Activated CD4-positive, alpha-beta T cell treated with anti-CD3 and anti-CD28 coated beads for 1 hour (primary cell): ENCODE data around the gene PPM1M.

ENCODE experiments used
- DNase-seq: peaks from one replicate; pipeline ENCODE4 v3.0.0-alpha.2; 2020

Gene PPM1M, protein sequence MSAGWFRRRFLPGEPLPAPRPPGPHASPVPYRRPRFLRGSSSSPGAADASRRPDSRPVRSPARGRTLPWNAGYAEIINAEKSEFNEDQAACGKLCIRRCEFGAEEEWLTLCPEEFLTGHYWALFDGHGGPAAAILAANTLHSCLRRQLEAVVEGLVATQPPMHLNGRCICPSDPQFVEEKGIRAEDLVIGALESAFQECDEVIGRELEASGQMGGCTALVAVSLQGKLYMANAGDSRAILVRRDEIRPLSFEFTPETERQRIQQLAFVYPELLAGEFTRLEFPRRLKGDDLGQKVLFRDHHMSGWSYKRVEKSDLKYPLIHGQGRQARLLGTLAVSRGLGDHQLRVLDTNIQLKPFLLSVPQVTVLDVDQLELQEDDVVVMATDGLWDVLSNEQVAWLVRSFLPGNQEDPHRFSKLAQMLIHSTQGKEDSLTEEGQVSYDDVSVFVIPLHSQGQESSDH

DNA sequence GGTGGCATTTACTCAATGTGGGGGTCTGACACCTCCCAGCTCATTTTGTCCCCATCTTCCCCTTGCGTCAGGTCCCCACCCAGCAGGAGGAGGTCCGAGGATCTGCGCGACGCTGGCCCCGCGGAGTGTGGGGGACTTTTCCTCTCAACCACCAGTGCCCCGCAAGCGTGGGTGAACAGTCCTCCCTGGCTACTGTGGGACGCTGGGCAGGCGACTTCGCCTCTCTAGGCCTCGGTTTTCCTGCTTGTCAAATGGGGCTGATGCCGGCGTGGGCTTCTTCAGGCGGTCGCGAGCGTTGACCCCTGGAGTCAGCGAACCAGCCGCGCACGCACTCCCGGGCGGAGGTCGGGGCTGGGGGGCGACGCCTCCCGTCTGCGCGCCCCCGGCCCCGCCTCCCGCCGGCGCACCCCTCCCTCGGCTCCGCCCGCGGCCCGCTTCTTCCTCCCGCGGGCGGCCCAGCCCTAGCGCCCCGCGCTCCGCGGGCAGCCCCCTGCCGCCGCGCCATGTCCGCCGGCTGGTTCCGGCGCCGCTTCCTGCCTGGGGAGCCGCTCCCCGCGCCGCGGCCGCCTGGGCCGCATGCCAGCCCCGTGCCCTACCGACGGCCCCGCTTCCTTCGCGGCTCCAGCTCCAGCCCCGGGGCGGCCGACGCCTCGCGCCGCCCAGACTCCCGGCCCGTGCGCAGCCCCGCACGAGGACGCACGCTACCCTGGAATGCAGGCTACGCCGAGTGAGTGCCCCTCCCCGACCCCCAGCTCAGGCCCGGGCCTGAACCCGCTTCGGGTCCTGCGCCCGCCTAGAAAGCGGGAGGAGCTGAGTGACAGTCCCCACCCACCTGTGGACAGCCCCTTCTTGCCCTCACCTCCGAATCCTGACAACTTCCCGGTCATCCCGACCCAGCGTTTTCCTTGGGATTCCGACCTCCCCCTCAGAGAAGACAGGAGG, at the start of gene PPM1M:
Gene PPM1M (plus strand): TSS at position 438 of the 942 bp plus-strand sequence. CDS start 66 bp downstream, at position 504.
- DNase-seq: peak; percentile 30

DNA sequence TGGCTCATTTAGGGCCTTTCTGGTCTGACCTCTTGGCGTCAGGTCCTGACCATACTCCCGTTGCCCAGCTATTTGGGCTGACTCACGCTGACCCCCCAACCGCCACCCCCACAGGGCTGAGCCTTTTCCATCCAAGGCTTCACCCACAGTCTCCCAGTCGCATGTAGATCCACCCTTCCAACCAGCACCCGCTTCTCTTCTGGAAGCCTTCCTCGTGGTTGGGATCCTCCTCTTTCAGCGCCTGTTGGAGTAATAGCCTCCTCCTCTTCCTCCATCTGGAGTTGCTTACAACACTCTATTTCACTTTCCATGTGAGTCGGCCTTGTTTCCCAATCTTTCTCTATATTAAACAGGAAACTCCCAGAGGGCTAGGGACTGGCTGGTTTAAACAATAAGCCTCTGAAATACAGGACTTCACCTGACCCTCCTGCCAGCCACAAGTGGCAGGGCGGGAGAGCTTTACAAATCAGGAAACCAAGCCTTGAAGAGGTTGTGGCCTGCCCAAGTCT, 49.7 kb upstream of the PPM1M start:
- DNase-seq: no peak

DNA sequence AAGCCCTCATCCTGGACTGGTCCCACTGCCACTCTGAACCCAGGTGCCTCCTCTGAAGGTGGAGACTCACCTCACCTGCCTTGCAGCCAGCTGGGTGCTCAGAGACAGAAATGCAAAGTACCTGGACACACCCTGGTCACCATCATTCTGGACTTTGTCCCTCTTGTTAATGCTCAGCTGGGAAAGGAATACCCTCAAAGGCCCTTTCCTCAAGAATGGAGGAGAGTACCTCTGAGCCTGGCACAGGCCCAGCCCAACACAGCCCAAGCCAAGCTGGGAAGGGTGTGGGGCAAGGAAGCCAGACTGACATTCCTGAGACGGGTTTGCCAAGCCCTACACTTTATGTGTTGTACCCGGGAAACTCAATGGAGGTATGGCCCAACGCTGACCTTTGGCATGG, 48.6 kb upstream of the PPM1M start:
- no peak for DNase-seq

DNA sequence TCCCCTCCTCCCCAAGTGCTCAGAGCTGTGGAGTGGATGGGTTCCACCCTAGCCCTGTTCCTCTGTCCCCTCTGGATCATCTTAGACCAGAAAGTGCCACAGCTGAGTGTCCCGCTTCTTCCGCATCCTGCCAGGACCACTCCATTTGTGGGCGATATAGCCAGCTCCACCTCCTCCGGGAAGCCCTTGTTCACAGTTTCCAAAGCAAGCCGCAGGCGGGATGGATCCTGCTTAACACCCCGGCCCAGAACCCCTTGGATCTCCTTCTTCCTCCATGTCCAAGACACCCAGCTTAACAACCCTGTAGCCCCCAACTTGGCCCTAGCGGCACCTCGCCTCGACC, 48.1 kb upstream of the PPM1M start:
- DNase-seq: no peak

DNA sequence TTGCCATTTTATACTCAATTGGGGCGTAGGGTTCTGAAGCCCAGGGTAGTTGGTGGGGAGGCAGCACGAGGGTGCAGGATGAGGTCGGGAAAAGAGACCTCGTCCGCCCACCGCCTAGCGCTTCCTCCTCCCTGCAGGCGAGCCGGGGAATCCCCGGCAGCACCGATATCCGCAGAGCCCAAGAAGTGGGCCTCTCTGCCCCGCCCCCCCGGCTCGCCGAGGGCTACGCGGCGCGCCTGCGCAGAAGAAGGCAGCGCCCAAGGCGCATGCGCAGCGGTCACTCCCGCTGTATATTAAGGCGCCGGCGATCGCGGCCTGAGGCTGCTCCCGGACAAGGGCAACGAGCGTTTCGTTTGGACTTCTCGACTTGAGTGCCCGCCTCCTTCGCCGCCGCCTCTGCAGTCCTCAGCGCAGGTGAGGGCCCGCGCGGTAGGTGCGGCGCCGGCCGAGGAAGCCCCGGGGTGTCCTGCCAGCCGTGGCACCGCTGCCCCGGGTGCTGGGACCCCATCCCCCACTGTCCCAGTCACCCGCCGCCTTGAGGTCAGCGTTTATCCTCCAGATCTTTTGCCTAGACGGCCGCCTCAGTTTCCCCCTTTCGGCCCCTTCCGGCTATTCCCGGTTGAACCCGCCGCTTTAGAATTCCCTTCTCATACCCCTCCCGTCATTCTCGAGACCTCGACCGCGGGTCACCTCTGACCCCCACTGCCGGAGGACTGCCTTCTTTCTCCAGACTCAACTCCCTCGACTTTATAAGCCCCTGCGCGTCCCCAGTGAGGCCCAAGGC, 47.5 kb upstream of the PPM1M start, which contains the start of gene ALAS1:
Gene ALAS1 (plus strand): TSS at position 319 of the 784 bp plus-strand sequence. CDS start 1,082 bp downstream, outside the sequence.
- DNase-seq: peak; percentile 91

DNA sequence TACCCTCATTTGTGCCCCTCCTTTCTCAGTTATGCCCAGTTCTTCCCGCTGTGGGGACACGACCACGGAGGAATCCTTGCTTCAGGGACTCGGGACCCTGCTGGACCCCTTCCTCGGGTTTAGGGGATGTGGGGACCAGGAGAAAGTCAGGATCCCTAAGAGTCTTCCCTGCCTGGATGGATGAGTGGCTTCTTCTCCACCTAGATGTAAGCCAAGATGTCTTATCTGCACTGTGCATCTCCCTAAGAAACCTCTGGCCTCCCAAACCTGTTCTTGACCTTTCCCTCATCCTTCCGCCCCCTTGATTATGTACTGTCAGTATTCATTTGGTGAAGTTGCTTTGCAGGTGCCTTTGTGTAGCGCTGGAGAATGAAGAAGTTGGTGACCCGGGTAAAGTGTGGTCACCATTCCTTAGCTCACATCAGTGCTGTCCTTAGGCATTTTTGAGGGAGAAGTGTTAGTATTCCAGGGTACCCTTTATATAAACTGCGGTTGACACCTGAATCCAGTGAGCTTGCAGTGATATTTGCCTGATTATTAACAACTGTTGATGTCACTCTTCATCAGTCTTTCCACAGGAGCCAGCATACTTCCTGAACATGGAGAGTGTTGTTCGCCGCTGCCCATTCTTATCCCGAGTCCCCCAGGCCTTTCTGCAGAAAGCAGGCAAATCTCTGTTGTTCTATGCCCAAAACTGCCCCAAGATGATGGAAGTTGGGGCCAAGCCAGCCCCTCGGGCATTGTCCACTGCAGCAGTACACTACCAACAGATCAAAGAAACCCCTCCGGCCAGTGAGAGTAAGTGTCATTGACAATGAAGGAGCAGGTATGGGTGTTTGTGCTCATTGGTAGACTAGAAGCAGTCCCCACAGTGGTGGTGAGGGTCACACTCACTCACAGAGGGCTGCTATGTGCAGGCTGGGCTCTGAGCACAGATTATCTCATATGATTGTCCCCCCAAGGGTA, 46.6 kb upstream of the PPM1M start:
- DNase-seq: no peak

DNA sequence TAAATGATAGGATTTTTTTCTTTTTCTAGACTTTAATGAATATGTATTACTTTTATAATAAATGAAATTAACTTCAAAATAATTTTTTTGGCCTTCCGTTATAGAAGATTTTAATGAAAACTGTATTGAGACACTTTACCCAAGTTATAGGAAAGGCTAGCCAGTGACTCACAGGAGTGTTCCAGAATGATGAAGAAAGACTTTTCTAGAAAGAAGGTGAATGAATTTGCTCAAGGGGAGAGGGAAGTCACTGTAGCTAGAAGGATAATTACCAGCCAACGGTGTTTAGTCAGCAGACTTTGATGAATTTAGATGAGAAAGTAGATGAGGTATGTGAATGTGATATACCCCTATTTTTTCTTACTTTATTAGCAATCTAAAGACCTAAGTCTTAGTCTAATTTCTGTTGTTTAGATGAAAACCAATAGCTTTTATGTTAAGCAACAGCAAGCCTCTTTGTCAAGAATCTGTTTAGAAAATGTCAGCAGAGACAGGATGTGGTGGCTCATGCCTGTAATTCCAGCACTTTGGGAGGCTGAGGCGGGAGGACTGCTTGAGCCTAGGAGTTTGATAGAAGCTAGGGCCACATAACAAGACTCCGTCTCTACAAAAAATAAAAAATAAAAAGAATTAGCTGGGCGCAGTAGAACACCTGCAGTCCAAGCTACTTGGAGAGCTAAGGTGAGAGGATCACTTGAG, 44.4 kb upstream of the PPM1M start:
- no peak for DNase-seq

DNA sequence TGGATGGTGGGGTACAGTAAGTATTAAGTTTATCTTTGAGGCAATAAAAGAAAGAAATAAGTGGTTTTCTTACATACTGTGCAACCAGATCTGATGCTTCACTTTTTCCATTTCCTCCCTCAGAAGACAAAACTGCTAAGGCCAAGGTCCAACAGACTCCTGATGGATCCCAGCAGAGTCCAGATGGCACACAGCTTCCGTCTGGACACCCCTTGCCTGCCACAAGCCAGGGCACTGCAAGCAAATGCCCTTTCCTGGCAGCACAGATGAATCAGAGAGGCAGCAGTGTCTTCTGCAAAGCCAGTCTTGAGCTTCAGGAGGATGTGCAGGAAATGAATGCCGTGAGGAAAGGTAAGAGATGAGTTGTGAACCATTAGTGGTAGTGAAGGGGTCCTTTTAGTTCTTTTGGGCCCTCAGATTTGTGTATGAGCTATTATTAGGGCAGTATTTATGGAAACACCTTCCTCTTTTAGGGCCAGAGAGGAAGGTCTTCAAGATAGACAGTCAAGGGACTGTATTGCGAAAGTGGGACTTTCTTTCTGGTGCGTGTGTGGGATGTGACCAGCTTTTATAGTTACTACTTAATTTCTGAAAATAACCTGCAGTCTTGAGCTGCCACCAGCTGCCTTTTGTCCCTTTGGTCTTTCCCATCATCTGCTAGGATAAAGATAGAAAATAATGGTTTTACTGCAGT, 43.0 kb upstream of the PPM1M start:
- DNase-seq: no peak

DNA sequence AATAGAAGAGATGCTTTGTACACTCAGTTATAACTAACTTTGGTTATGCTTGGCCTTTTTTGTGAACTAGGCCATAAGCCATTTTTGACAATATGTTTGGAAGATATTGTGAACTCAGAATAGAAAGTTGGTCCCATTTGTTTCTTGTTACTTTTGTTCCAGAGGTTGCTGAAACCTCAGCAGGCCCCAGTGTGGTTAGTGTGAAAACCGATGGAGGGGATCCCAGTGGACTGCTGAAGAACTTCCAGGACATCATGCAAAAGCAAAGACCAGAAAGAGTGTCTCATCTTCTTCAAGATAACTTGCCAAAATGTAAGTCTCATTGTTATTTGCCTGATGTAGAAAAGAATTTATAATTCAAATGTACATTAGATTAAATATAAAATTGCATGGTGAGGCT, 41.9 kb upstream of the PPM1M start:
- DNase-seq: no peak

DNA sequence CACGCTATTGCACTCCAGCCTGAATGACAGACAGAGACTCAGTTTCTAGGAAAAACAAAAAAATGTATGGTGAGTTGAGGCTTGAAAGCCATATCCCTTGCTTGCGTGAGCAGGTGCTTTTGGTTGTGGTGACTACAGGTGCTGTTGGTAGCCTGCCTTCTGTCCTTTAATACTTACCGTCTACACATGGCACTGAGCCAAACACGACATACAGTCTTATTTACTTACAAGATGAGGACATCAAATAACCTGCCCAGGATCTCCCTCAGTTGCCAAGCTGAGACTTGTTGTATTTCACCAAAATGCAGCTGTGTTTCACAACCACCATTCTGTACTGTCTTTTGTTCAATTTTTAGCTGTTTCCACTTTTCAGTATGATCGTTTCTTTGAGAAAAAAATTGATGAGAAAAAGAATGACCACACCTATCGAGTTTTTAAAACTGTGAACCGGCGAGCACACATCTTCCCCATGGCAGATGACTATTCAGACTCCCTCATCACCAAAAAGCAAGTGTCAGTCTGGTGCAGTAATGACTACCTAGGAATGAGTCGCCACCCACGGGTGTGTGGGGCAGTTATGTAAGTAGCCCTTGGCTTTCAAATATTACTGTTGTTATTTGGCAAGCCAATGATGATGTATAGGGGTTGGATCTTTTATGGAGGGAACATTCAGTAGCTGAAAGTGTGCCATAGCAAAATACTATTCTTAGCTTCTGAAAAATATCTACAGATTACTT, 41.1 kb upstream of the PPM1M start:
- no peak for DNase-seq

DNA sequence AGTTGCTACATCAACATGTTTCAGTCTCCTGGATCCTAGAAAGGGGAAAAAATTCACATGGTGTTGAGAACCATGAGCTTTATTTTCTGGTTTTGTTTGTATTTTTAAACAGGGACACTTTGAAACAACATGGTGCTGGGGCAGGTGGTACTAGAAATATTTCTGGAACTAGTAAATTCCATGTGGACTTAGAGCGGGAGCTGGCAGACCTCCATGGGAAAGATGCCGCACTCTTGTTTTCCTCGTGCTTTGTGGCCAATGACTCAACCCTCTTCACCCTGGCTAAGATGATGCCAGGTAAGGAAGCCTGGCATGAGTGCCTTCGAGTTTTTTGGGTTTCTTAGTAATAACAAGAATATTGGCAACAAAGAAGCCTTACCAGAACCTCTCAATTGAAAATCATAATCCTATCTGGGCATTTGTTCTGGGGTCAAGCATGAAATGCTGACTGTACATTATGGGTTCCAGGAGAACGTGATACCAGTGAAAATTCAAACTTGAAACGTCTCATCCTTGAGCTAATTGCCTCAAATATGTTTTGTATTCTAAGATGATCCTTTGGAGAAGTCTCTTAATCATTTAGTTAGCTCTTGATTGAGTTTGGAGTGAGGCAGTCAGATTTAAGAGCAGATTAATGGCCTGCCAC, 39.7 kb upstream of the PPM1M start:
- no peak for DNase-seq

DNA sequence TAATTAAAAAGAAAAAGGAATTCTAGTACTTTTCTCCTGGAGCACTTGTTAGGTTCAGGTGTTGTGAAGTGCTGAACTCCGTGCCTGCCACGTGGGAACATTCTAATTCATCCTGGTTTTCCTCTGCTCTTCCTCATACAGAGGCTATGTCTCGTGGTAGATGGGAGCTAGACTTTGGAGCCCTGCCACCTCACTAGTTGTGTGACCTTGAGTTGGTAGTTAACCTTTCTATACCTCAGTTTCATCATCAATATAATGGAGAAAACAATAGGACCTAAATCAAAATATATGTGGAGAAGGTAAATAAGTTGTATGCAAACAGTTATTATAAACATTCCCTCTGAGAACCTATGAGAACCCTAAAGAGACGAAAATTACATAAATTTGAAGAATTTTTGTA, 37.0 kb upstream of the PPM1M start:
- DNase-seq: no peak

DNA sequence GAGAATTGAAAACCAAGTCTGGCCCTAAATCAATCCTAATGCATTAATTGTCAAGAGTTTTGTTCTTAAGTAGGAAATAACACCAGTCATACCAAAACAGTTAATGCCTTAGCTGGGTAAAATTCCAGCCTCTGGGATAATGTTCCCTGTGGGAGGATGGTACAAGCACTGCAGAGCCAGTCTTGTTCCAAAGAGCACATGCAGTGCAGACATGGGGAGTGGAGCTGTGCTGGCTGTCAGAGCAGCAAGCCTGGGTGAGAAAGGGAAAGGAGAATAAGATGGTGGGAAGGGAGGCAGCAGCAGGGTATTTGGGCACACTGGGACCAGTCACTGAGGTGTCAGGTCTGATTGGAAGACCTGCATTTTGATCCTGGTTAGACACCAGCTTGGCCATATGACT, 35.5 kb upstream of the PPM1M start:
- DNase-seq: no peak

DNA sequence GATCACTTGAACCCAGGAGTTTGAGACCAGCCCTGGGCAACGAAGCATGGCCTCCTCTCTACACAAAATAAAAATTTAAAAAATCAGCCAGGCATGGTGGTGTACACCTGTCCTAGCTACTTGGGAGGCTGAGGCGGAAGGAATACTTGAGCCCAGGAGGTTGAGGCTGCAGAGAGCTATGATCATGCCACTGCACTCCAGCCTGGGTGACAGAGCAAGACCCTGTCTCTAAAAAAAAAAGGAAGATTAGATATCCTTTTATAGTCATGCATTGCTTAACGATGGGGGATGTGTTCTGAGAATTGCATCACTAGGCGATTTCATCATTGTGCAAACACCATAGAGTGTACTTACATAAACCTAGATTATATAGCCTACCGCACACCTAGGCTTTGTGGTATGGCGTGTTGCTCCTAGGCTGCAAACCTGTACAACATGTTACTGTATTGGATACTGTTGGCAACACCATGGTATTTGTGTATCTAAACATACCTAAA, 35.0 kb upstream of the PPM1M start:
- DNase-seq: no peak

DNA sequence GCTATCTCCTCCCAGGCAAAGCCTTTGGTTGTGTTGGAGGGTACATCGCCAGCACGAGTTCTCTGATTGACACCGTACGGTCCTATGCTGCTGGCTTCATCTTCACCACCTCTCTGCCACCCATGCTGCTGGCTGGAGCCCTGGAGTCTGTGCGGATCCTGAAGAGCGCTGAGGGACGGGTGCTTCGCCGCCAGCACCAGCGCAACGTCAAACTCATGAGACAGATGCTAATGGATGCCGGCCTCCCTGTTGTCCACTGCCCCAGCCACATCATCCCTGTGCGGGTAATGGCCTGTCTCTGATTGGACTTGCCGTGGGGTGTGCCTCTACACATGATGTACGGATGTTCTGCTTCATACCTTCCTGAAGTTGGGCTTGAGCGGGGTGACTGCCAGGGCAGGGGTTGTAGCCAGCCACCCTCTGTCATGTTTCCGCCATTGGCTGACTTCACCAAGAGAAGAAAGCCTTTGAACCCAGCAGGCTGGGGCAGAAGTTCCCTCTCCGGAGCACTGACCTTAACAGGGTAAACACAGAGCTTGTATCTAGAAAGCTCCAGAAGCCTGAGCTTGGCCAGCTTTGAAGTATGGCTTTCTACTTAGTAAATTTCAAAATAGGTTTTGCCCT, 34.2 kb upstream of the PPM1M start:
- DNase-seq: no peak

DNA sequence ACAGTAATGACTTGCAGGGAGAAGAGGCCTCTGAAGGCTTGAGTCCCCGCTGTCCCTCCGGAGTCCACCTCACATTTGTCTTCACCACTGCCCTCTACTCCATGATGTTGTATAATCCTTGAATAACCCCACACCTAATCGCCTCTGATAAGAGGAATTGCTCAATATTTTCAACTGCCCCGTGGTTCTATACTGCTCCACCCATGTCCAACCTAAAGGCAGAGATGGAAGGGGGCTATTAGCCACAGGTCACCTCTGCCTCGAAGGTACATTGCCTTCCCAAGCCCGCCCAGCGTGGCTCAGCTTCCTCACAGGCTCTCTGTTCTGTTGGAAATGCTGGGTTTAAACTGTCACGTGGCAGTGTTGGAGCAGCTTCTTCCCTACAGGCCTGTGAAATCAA, 32.6 kb upstream of the PPM1M start:
- DNase-seq: no peak

DNA sequence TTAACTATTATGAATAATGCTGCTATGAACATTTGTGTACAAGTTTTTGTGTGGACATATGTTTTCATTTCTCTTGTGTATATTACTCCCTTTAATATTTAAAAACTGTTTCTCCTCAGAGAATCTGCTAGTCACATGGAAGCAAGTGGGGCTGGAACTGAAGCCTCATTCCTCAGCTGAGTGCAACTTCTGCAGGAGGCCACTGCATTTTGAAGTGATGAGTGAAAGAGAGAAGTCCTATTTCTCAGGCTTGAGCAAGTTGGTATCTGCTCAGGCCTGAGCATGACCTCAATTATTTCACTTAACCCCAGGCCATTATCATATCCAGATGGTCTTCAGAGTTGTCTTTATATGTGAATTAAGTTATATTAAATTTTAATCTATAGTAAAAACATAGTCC, 31.7 kb upstream of the PPM1M start:
- no peak for DNase-seq

DNA sequence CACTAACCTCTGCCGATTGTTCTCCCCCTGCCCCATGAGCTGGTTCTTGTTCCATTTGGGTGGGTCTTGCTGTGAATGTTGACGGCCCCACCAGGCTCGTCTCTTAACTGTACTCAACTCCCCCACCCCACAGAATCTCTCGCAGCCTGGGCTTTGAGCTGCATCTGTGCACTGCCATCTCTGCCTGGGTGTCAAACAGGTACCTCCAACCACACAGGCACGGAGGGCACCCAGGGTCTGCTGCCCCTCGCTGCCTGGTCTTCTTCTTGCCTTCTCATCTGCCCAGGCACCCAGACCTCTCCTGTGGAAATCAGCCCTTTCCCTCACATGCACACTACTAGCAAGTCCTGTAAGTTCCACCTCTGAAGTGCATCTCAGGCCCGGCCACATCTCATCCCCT, 30.2 kb upstream of the PPM1M start:
- DNase-seq: no peak
